B cell (primary cell): Measurements from ENCODE around the gene ZNF254.

Source experiments
- CTCF ChIP-seq: fragments of 200-600 bp; IDR thresholded peaks from one replicate; pipeline ENCODE4 v1.8.0; 2022; ENCODE audit warnings: antibody characterized with exemption, mild to moderate bottlenecking
- EZH2 ChIP-seq: IDR thresholded peaks from 2 replicates; pipeline ENCODE4 v1.6.1; 2012; ENCODE audit warnings: borderline replicate concordance, low read depth, mild to moderate bottlenecking, moderate library complexity, low read length; ENCODE audit not compliant: insufficient read depth, poor library complexity, severe bottlenecking

- no peak for TF ChIP-seq CTCF
- no peak for TF ChIP-seq EZH2
Measured at GRCh38 chr19:24054044-24054935, 32.7 kb upstream of the ZNF254 start.
